HG02571 (cell line): ENCODE data around the gene TCF25.
"Not testable (repeated sequence)": the region's sequence is repeated elsewhere in the genome, so short reads cannot be mapped to it uniquely, and the experiment has no call there.

ENCODE experiments used
- ATAC-seq: cut with Tn5 transposase; IDR thresholded peaks from one replicate; pipeline ENCODE4 v1.9.1; 2021; ENCODE audit warnings: mild to moderate bottlenecking, moderate library complexity; ENCODE audit not compliant: unreplicated experiment

The TCF25 gene

GRCh38 chr16:89871895-89872294, 1.5 kb upstream of the TCF25 start:
- no peak for ATAC-seq

GRCh38 chr16:89873972-89874689, 739 bp downstream of the TCF25 start:
- peak; percentile 53 for ATAC-seq

- ATAC-seq = not testable (repeated sequence)
Observed at GRCh38 chr16:89879123-89879522, 5.7 kb downstream of the TCF25 start.

- no peak for ATAC-seq
Observed at GRCh38 chr16:89880477-89881367, 7.3 kb downstream of the TCF25 start.

GRCh38 chr16:89881368-89881730, 8.0 kb downstream of the TCF25 start:
- ATAC-seq = no peak

GRCh38 chr16:89883346-89884040, 10.1 kb downstream of the TCF25 start:
- no peak for ATAC-seq

- no peak for ATAC-seq
Observed at GRCh38 chr16:89884041-89884421, 10.6 kb downstream of the TCF25 start.

GRCh38 chr16:89887243-89887642, 13.9 kb downstream of the TCF25 start:
- ATAC-seq = no peak

- ATAC-seq = no peak
Observed at GRCh38 chr16:89890200-89890599, 16.8 kb downstream of the TCF25 start.

- ATAC-seq = no peak
Observed at GRCh38 chr16:89890886-89891657, 17.7 kb downstream of the TCF25 start.

- ATAC-seq = no peak
Observed at GRCh38 chr16:89892055-89892630, 18.8 kb downstream of the TCF25 start.

- no peak for ATAC-seq
Observed at GRCh38 chr16:89892635-89893034, 19.2 kb downstream of the TCF25 start.

GRCh38 chr16:89893642-89894548, 20.5 kb downstream of the TCF25 start:
- no peak for ATAC-seq

GRCh38 chr16:89895482-89896250, 22.3 kb downstream of the TCF25 start:
- ATAC-seq = no peak

GRCh38 chr16:89897204-89897603, 23.8 kb downstream of the TCF25 start:
- ATAC-seq = no peak

- ATAC-seq = no peak
Observed at GRCh38 chr16:89898201-89898967, 25.0 kb downstream of the TCF25 start.

GRCh38 chr16:89899879-89900481, 26.6 kb downstream of the TCF25 start:
- no peak for ATAC-seq

GRCh38 chr16:89900885-89901284, 27.5 kb downstream of the TCF25 start:
- ATAC-seq = no peak
